ENCODE data around the gene PLEKHA8. TPM values are rescaled to one million over a fixed set of nuclear protein-coding genes. Genes with fewer than 3 reads are reported as not detected.

PLEKHA8 gene
- total and polyA plus RNA-seq, 2 experiments from 2014 or later: 4.7 to 10.3 TPM

- Histone ChIP-seq H3K79me2 (ENCODE audit: insufficient read depth) (no peaks in the 10 kb centered on the region), H3K9me2 (ENCODE audit: insufficient read depth) (no peaks in the 10 kb centered on the region), H3K9ac (no peak overlapping the region), H3K9me3 (ENCODE audit: low read depth) (no peaks in the 10 kb centered on the region), H3K27me3 (replicated peaks; ENCODE audit: insufficient read depth) (no peaks in the 10 kb centered on the region), H2AFZ (no peak overlapping the region), H3F3A (ENCODE audit: insufficient read depth) (0 out of 2 replicates have a peak, but pooled peaks cover 5% of the 10 kb centered on the region), H3K27ac (no peak overlapping the region), H4K20me1 (ENCODE audit: insufficient read depth) (no peaks in the 10 kb centered on the region), H3K4me1 (ENCODE audit: insufficient read depth) (peaks cover 15% of the 10 kb centered on the region), H3K4me3 (no peak overlapping the region), H3K4me2 (ENCODE audit: unreplicated experiment) (no peak overlapping the region), H3K36me3 (ENCODE audit: low read depth) (no peaks in the 10 kb centered on the region)
- TF ChIP-seq EZH2 (IDR thresholded peaks at IDR 0.05; ENCODE audit: insufficient read depth, poor library complexity, severe bottlenecking): no peak
- TF ChIP-seq EZH2phosphoT487 (IDR thresholded peaks at IDR 0.05; ENCODE audit: insufficient read depth, low read depth): no peak
- peak; percentile 62 for DNase-seq
- in situ Hi-C loops (cut with MboI): loop anchor here (10.0 to 25.0 kb wide), 2 partner anchors 253 to 405 kb away; no protein-coding TSS in a partner anchor
- 49 to 56% methylated on average over 6 of the region's 6 CpGs for WGBS, 2 experiments (ENCODE audit: low coverage in 1 of 2, low lambda C conversion rate in 2 of 2, missing lambda C conversion rate in 2 of 2)
These were observed 131.5 kb downstream of the PLEKHA8 start for GRCh38 chr7:30159698-30160143.

GRCh38 chr7:30160329-30160728 lies 132.1 kb downstream of the PLEKHA8 start:
- no peaks in the 10 kb centered on the region for H3K27me3 ChIP-seq (replicated peaks; ENCODE audit: insufficient read depth)
- no peaks in the 10 kb centered on the region for H3K9me2 ChIP-seq (ENCODE audit: insufficient read depth)
- no peak overlapping the region for H3K4me3 ChIP-seq
- no peaks in the 10 kb centered on the region for H3K36me3 ChIP-seq (ENCODE audit: low read depth)
- no peak for TF ChIP-seq EZH2 (IDR thresholded peaks at IDR 0.05; ENCODE audit: insufficient read depth, poor library complexity, severe bottlenecking)
- TF ChIP-seq EZH2phosphoT487 (IDR thresholded peaks at IDR 0.05; ENCODE audit: insufficient read depth, low read depth): no peak
- no peak overlapping the region for H3K27ac ChIP-seq
- no peak for DNase-seq
- no peaks in the 10 kb centered on the region for H3K9me3 ChIP-seq (ENCODE audit: low read depth)
- peaks cover 15% of the 10 kb centered on the region for H3K4me1 ChIP-seq (ENCODE audit: insufficient read depth)
- 92 to 96% methylated on average over 2 of the region's 2 CpGs for whole genome bisulfite sequencing, 2 experiments (ENCODE audit: low coverage in 1 of 2, low lambda C conversion rate in 2 of 2, missing lambda C conversion rate in 2 of 2)
- H3F3A ChIP-seq (ENCODE audit: insufficient read depth): 0 out of 2 replicates have a peak, but pooled peaks cover 5% of the 10 kb centered on the region
- in situ Hi-C loops (cut with MboI): loop anchor here (10.0 to 25.0 kb wide), 2 partner anchors 252 to 404 kb away; no protein-coding TSS in a partner anchor
- no peak overlapping the region for H3K9ac ChIP-seq
- H4K20me1 ChIP-seq (ENCODE audit: insufficient read depth): no peaks in the 10 kb centered on the region
- H3K79me2 ChIP-seq (ENCODE audit: insufficient read depth): no peaks in the 10 kb centered on the region
- no peak overlapping the region for H3K4me2 ChIP-seq (ENCODE audit: unreplicated experiment)
- no peak overlapping the region for H2AFZ ChIP-seq

DNA sequence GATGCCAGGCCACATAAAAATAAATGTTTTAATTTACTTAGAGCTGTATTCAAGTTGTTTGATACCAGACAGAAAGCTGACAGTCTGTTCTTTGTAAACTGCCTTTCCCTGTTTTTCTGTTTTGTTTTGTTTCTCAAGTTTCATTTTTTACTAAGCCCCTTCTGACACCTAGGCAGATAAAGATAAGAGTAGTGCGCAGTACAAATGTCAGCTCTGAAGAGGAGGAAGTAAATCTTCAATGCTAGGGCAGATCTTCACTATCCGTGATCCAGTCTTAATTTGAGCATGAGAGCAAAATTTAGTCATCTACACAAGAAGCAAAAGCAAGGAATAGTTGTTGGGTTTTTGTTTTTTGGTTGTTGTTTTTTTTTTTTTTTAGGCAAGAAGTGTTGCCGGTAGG lies 133.9 kb downstream of the PLEKHA8 start:
- H3K4me1 ChIP-seq (ENCODE audit: insufficient read depth): peaks cover 15% of the 10 kb centered on the region
- H3K9me3 ChIP-seq (ENCODE audit: low read depth): no peaks in the 10 kb centered on the region
- 0 out of 2 replicates have a peak overlapping the region, but pooled peaks have one; percentile 66 for H2AFZ ChIP-seq
- no peak overlapping the region for H3K4me2 ChIP-seq (ENCODE audit: unreplicated experiment)
- H3K27ac ChIP-seq: peak overlapping the region; percentile 52; the same call in 1 of the 2 replicates
- H3K79me2 ChIP-seq (ENCODE audit: insufficient read depth): no peaks in the 10 kb centered on the region
- no peaks in the 10 kb centered on the region for H3K9me2 ChIP-seq (ENCODE audit: insufficient read depth)
- H3K4me3 ChIP-seq: no peak overlapping the region
- 90 to 91% methylated on average over 3 of the region's 3 CpGs for whole genome bisulfite sequencing, 2 experiments (ENCODE audit: low coverage in 1 of 2, low lambda C conversion rate in 2 of 2, missing lambda C conversion rate in 2 of 2)
- H4K20me1 ChIP-seq (ENCODE audit: insufficient read depth): no peaks in the 10 kb centered on the region
- 0 out of 2 replicates have a peak, but pooled peaks cover 5% of the 10 kb centered on the region for H3F3A ChIP-seq (ENCODE audit: insufficient read depth)
- H3K36me3 ChIP-seq (ENCODE audit: low read depth): no peaks in the 10 kb centered on the region
- TF ChIP-seq EZH2phosphoT487 (IDR thresholded peaks at IDR 0.05; ENCODE audit: insufficient read depth, low read depth) (no peak), EZH2 (IDR thresholded peaks at IDR 0.05; ENCODE audit: insufficient read depth, poor library complexity, severe bottlenecking) (no peak)
- in situ Hi-C loops (cut with MboI): loop anchor here (10.0 to 25.0 kb wide), 2 partner anchors 250 to 403 kb away; no protein-coding TSS in a partner anchor
- H3K27me3 ChIP-seq (replicated peaks; ENCODE audit: insufficient read depth): no peaks in the 10 kb centered on the region
- peak overlapping the region; percentile 35; the same call in 1 of the 2 replicates for H3K9ac ChIP-seq
- DNase-seq: no peak

DNA sequence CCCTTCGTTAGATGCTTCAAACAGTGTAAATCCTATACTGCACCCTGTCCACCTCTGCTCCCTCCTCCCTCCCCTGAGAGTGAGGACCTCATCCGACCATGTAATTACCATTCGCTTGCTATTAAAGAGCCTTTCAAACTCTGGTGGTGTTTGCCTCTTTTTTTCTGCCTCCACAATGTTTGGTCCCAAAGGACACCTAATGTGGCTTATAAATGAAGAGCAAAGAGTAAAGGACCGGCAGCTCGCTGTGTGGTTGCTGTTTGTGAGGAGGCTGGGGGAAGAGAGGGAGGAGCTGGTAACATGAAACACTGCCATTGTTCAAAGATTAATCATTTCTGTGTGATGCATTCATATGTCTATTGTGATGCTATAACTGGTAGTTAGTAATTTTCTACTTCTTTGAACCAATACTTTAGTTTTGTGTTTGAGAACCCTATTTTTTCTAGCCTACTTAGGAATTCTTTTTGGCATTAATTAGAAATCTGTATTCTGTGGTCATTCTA lies 134.5 kb downstream of the PLEKHA8 start:
- Histone ChIP-seq H3K36me3 (ENCODE audit: low read depth) (no peaks in the 10 kb centered on the region), H3F3A (ENCODE audit: insufficient read depth) (0 out of 2 replicates have a peak, but pooled peaks cover 5% of the 10 kb centered on the region), H3K4me2 (ENCODE audit: unreplicated experiment) (peak overlapping the region; percentile 64), H3K27ac (peak overlapping the region; percentile 52), H3K9ac (peak overlapping the region; percentile 35; the same call in 1 of the 2 replicates), H3K9me2 (ENCODE audit: insufficient read depth) (no peaks in the 10 kb centered on the region), H3K4me3 (peak overlapping the region; percentile 54), H3K4me1 (ENCODE audit: insufficient read depth) (peaks cover 15% of the 10 kb centered on the region), H4K20me1 (ENCODE audit: insufficient read depth) (no peaks in the 10 kb centered on the region), H2AFZ (peak overlapping the region; percentile 66), H3K27me3 (replicated peaks; ENCODE audit: insufficient read depth) (no peaks in the 10 kb centered on the region), H3K79me2 (ENCODE audit: insufficient read depth) (no peaks in the 10 kb centered on the region), H3K9me3 (ENCODE audit: low read depth) (no peaks in the 10 kb centered on the region)
- peak; percentile 81 for DNase-seq
- in situ Hi-C loops (cut with MboI): loop anchor here (10.0 to 25.0 kb wide), 2 partner anchors 250 to 402 kb away; no protein-coding TSS in a partner anchor
- WGBS, 2 experiments (ENCODE audit: low coverage in 1 of 2, low lambda C conversion rate in 2 of 2, missing lambda C conversion rate in 2 of 2): 29 to 42% methylated on average over 5 of the region's 5 CpGs
- no peak for TF ChIP-seq EZH2phosphoT487 (IDR thresholded peaks at IDR 0.05; ENCODE audit: insufficient read depth, low read depth)
- no peak for TF ChIP-seq EZH2 (IDR thresholded peaks at IDR 0.05; ENCODE audit: insufficient read depth, poor library complexity, severe bottlenecking)
